SK-N-SH (cell line): Measurements from ENCODE around the gene EXOC5. TPM values are rescaled to one million over a fixed set of nuclear protein-coding genes. Genes with fewer than 3 reads are reported as not detected.
A peak's percentile ranks its signal among the peaks of the same experiment; 100 is the strongest.

ENCODE experiments used
- CTCF ChIA-PET: fragments of 300-600, 350-600 bp; formaldehyde crosslinking; extraction: SDS; loops from one replicate; lab custom pipeline; 2021; lab: Yijun Ruan, JAX
- POLR2A ChIA-PET: fragments of 350-600 bp; sonication (Branson Sonifier 250); formaldehyde crosslinking; extraction: SDS; loops from one replicate; lab custom pipeline; 2020; ENCODE audit warnings: antibody characterized with exemption, inconsistent platforms; lab: Yijun Ruan, JAX
- DNase-seq: peaks from one replicate; pipeline ENCODE4 v3.0.0; 2012
- H2AFZ ChIP-seq: fragments of 200-600 bp; sonication (generic); 2 replicates; pipeline ENCODE4 v1.8.1; 2016; ENCODE audit warnings: antibody characterized with exemption, mild to moderate bottlenecking, low read depth
- H3F3A ChIP-seq: fragments of 200-600 bp; sonication (generic); replicated peaks from 2 replicates; pipeline ENCODE3; 2016; ENCODE audit warnings: antibody characterized with exemption, mild to moderate bottlenecking; ENCODE audit not compliant: insufficient read depth
- H3K27ac ChIP-seq, 2 experiments: fragments of 200-500 bp in 1 of 2; fragments of 200-600 bp in 1 of 2; sonication (Bioruptor generic) in 1 of 2; sonication (generic), shearing (Covaris generic) in 1 of 2; 2 replicates each; pipeline versions ENCODE4 v1.5.1 to v1.6.1; 2014 to 2016; ENCODE audit warnings: low read depth in 2 of 2, inconsistent platforms in 1 of 2, low read length in 1 of 2, mild to moderate bottlenecking in 1 of 2, mixed read lengths in 1 of 2
- H3K27me3 ChIP-seq: fragments of 200-600 bp; sonication (generic), shearing (Covaris generic); 2 replicates; pipeline ENCODE4 v1.6.1; 2016; ENCODE audit warnings: mixed run types; ENCODE audit not compliant: insufficient read depth
- H3K36me3 ChIP-seq, 2 experiments: fragments of 200-500 bp in 1 of 2; fragments of 200-600 bp in 1 of 2; sonication (Bioruptor generic) in 1 of 2; sonication (generic) in 1 of 2; replicated peaks in 1 of 2; 2 replicates each; pipeline versions ENCODE3 to v1.5.1; 2014 to 2016; ENCODE audit warnings: low read length in 1 of 2, mild to moderate bottlenecking in 1 of 2; ENCODE audit not compliant: insufficient read depth in 2 of 2, control insufficient read depth in 1 of 2
- H3K4me1 ChIP-seq, 2 experiments: fragments of 200-500 bp in 1 of 2; fragments of 200-600 bp in 1 of 2; sonication (Bioruptor generic) in 1 of 2; sonication (generic), shearing (Covaris generic) in 1 of 2; 2 replicates each; pipeline versions ENCODE4 v1.5.1 to v1.6.1; 2014 to 2016; ENCODE audit warnings: low read depth in 1 of 2, low read length in 1 of 2, mixed run types in 1 of 2; ENCODE audit not compliant: insufficient read depth in 2 of 2, control insufficient read depth in 1 of 2
- H3K4me2 ChIP-seq: fragments of 200-600 bp; sonication (generic), shearing (Covaris generic); 2 replicates; pipeline ENCODE4 v1.6.1; 2017; ENCODE audit warnings: mixed run types
- H3K4me3 ChIP-seq, 2 experiments: fragments of 200-500 bp in 1 of 2; fragments of 200-600 bp in 1 of 2; sonication (Bioruptor generic) in 1 of 2; sonication (generic), shearing (Covaris generic) in 1 of 2; 2 replicates each; pipeline versions ENCODE4 v1.5.1 to v1.8.1; 2014 to 2016; ENCODE audit warnings: low read depth in 2 of 2, inconsistent platforms in 1 of 2, low read length in 1 of 2, mild to moderate bottlenecking in 1 of 2, mixed read lengths in 1 of 2, moderate library complexity in 1 of 2
- H3K79me2 ChIP-seq: fragments of 200-600 bp; sonication (generic); 2 replicates; pipeline ENCODE4 v1.8.1; 2017; ENCODE audit warnings: mild to moderate bottlenecking; ENCODE audit not compliant: insufficient read depth
- H3K9ac ChIP-seq: fragments of 200-600 bp; sonication (generic); 2 replicates; pipeline ENCODE4 v1.6.1; 2017; ENCODE audit warnings: mixed run types
- H3K9me2 ChIP-seq: fragments of 200-600 bp; sonication (generic); 2 replicates; pipeline ENCODE4 v1.6.1; 2017; ENCODE audit warnings: mixed run types
- H3K9me3 ChIP-seq: fragments of 200-600 bp; sonication (generic); 2 replicates; pipeline ENCODE4 v1.6.1; 2017; ENCODE audit warnings: mixed run types, mild to moderate bottlenecking, moderate library complexity
- H4K20me1 ChIP-seq: fragments of 200-600 bp; sonication (generic); 2 replicates; pipeline ENCODE4 v1.6.1; 2017; ENCODE audit warnings: mild to moderate bottlenecking, mixed run types; ENCODE audit not compliant: insufficient read depth
- CHD2 ChIP-seq: fragments of 150-350 bp; IDR thresholded peaks from 2 replicates; pipeline ENCODE4 v1.6.1; 2018; ENCODE audit warnings: low read length; ENCODE audit not compliant: partially characterized antibody
- EZH2phosphoT487 ChIP-seq: fragments of 200-600 bp; sonication (generic); IDR thresholded peaks from 2 replicates; pipeline ENCODE4 v1.6.1; 2017; ENCODE audit warnings: low read depth, mixed run types, mild to moderate bottlenecking, antibody characterized with exemption, moderate library complexity, borderline replicate concordance
- FOSL2 ChIP-seq: IDR thresholded peaks from 2 replicates; pipeline ENCODE4 v1.4.0; 2012; ENCODE audit warnings: low read depth, mild to moderate bottlenecking, moderate library complexity, borderline replicate concordance
- GATA2 ChIP-seq: sonication (generic); formaldehyde crosslinking; IDR thresholded peaks from 2 replicates; pipeline ENCODE4 v1.5.0; 2020; ENCODE audit warnings: mild to moderate bottlenecking, missing genetic modification reagents
- MEF2A ChIP-seq: IDR thresholded peaks from 2 replicates; pipeline ENCODE4 v1.4.0; 2012; ENCODE audit warnings: low read depth, borderline replicate concordance
- RAD21 ChIP-seq: IDR thresholded peaks from 2 replicates; pipeline ENCODE4 v1.6.1; 2012; ENCODE audit warnings: mild to moderate bottlenecking, low read length
- SMC3 ChIP-seq: IDR thresholded peaks from 2 replicates; pipeline ENCODE4 v1.6.1; 2012; ENCODE audit warnings: low read depth, low read length, improper control_type of control experiment
- TEAD4 ChIP-seq: IDR thresholded peaks from 2 replicates; pipeline ENCODE4 v1.4.0; 2012; ENCODE audit warnings: mild to moderate bottlenecking, borderline replicate concordance; ENCODE audit not compliant: insufficient read depth
- WGBS: methylation state at CpG from one replicate; pipeline ENCODE4 v1.1.6; 2017; ENCODE audit warnings: low lambda C conversion rate; 5-methylcytosine and 5-hydroxymethylcytosine counted together
- polyA plus RNA-seq, 3 experiments: library from polyadenylated mRNA; depleted of rRNA; stranded (reverse); fragments of >200 nt; gene quantifications; 2 replicates each; pipeline ENCODE4 v1.2.3, GENCODE V29; 2012
- TF ChIP-seq, protein P1 (sequence below): fragments of 200-600 bp; sonication (generic); IDR thresholded peaks from 2 replicates; pipeline ENCODE4 v1.6.1; 2017; ENCODE audit warnings: antibody characterized with exemption, mild to moderate bottlenecking, moderate library complexity
- TF ChIP-seq, protein P2 (sequence below): fragments of 150-350 bp; IDR thresholded peaks from 2 replicates; pipeline ENCODE4 v1.6.1; 2016; ENCODE audit warnings: mild to moderate bottlenecking, low read depth, low read length
- TF ChIP-seq, protein P3 (sequence below): IDR thresholded peaks from 2 replicates; pipeline ENCODE4 v1.4.0; 2012; ENCODE audit warnings: low read depth
- TF ChIP-seq, protein P4 (sequence below): IDR thresholded peaks from 2 replicates; pipeline ENCODE4; 2012

The EXOC5 gene
- polyA plus RNA-seq, 1 of the 3 experiments (the other 2 are of a cell fraction) = 10.5 TPM

DNA sequence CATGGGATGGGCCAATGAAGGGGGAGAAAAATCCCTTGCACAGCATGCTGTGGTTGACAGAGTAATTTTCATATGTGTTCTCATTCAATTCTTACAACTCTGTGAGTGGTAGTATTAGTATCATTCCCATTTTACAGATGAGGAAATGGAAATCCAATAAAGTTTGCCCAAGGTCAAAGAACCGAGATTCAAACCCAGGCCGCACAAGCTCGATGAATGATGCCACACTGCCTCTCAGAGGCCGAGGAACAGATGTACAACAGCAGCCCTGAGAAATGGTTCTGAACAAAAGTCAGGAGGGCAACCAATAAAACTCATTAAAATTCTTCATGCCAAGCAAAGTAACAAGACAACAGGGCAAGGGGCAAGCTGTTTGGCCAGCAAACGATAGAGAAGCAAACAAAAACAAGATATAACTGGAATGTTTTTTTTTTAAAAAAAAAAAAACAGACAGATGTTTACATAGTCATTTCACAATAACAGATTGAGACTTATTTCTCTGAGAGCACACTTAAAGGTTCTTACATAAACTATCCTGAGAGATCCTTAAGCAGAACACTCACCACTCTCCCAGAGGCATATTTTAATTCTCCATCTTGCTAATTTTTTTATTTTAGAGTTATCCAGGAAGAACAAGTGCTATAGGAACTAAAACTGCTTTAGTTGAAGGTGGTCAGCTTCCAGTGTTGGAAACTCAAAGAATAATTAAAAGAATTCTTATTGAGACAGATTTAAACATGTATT lies 85.8 kb downstream of the EXOC5 start:
- WGBS = 2% methylated on average over 5 of the region's 5 CpGs
- no peaks in the 10 kb centered on the region for H3K4me1 ChIP-seq
- H3K9me2 ChIP-seq = no peaks in the 10 kb centered on the region
- H3F3A ChIP-seq = no peaks in the 10 kb centered on the region
- H3K4me2 ChIP-seq = no peak overlapping the region
- CTCF ChIA-PET = interaction anchor here (0.7 to 8.3 kb wide), 27 partner anchors 9 to 696 kb away, joined by 3 to 74 read pairs (median 4); partner anchors contain the start of gene TMEM260
- no peaks in the 10 kb centered on the region for H4K20me1 ChIP-seq
- peak; percentile 57; the same call in 1 of the 2 replicates for TF ChIP-seq SMC3
- TF ChIP-seq EZH2phosphoT487 = no peak
- TF ChIP-seq GATA2 (CRISPR knock-in tag) = no peak
- TF ChIP-seq, protein P1, sequence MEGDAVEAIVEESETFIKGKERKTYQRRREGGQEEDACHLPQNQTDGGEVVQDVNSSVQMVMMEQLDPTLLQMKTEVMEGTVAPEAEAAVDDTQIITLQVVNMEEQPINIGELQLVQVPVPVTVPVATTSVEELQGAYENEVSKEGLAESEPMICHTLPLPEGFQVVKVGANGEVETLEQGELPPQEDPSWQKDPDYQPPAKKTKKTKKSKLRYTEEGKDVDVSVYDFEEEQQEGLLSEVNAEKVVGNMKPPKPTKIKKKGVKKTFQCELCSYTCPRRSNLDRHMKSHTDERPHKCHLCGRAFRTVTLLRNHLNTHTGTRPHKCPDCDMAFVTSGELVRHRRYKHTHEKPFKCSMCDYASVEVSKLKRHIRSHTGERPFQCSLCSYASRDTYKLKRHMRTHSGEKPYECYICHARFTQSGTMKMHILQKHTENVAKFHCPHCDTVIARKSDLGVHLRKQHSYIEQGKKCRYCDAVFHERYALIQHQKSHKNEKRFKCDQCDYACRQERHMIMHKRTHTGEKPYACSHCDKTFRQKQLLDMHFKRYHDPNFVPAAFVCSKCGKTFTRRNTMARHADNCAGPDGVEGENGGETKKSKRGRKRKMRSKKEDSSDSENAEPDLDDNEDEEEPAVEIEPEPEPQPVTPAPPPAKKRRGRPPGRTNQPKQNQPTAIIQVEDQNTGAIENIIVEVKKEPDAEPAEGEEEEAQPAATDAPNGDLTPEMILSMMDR = peak; percentile 48
- peak; percentile 84 for TF ChIP-seq RAD21
- POLR2A ChIA-PET = no interaction called here
- no peaks in the 10 kb centered on the region for H3K36me3 ChIP-seq
- peak; percentile 39 for DNase-seq
- peak overlapping the region in 1 of 2 experiments; percentile 43; a peak in 1 of 4 replicates for H3K4me3 ChIP-seq
- no peaks in the 10 kb centered on the region for H3K79me2 ChIP-seq
- no peak overlapping the region for H3K9ac ChIP-seq
- H3K27me3 ChIP-seq = peaks cover 34% of the 10 kb centered on the region; the same call in 1 of the 2 replicates
- no peak overlapping the region for H2AFZ ChIP-seq
- no peaks in the 10 kb centered on the region for H3K9me3 ChIP-seq
- H3K27ac ChIP-seq = no peak overlapping the region

DNA sequence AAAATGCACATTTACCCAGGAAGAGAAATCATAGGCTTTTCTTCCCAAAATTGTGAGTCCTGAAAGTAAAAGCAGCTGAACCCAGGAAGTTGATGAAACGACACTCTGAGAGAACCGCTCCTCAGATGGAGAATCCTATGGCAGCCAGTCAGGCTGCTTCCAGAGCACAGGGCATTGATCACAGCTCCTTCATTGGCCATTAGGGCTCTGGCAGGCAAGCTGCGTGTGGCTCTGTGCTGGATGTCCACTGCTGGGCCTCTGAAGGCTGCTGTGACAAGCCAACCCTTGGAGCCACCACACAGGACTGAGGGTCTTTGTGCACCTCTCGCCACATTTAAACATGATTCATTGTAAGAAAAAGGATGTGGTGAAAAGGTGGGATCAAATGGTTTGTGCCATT lies 89.4 kb downstream of the EXOC5 start:
- Histone ChIP-seq H3K9me3 (no peaks in the 10 kb centered on the region), H3K79me2 (no peaks in the 10 kb centered on the region), H3K4me2 (no peak overlapping the region), H3K27ac (no peak overlapping the region), H3K9me2 (no peaks in the 10 kb centered on the region), H3F3A (no peaks in the 10 kb centered on the region), H3K36me3 (no peaks in the 10 kb centered on the region), H3K4me3 (no peak overlapping the region), H4K20me1 (no peaks in the 10 kb centered on the region), H3K9ac (no peak overlapping the region), H3K4me1 (no peaks in the 10 kb centered on the region), H3K27me3 (peaks cover 8% of the 10 kb centered on the region; the same call in 1 of the 2 replicates), H2AFZ (no peak overlapping the region)
- DNase-seq = no peak
- ChIA-PET CTCF (interaction anchor here (0.6 kb wide), 1 partner anchor 9 kb away, joined by 4 read pairs; no protein-coding TSS in a partner anchor), POLR2A (no interaction called here)
- 60% methylated on average over 4 of the region's 4 CpGs for WGBS
- TF ChIP-seq, protein P2, sequence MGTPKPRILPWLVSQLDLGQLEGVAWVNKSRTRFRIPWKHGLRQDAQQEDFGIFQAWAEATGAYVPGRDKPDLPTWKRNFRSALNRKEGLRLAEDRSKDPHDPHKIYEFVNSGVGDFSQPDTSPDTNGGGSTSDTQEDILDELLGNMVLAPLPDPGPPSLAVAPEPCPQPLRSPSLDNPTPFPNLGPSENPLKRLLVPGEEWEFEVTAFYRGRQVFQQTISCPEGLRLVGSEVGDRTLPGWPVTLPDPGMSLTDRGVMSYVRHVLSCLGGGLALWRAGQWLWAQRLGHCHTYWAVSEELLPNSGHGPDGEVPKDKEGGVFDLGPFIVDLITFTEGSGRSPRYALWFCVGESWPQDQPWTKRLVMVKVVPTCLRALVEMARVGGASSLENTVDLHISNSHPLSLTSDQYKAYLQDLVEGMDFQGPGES = no peak
- no peak for TF ChIP-seq MEF2A
- TF ChIP-seq FOSL2 = no peak
- TF ChIP-seq, protein P3, sequence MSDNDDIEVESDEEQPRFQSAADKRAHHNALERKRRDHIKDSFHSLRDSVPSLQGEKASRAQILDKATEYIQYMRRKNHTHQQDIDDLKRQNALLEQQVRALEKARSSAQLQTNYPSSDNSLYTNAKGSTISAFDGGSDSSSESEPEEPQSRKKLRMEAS = no peak
- TF ChIP-seq, protein P1 = no peak
- no peak for TF ChIP-seq TEAD4
- TF ChIP-seq, protein P4, sequence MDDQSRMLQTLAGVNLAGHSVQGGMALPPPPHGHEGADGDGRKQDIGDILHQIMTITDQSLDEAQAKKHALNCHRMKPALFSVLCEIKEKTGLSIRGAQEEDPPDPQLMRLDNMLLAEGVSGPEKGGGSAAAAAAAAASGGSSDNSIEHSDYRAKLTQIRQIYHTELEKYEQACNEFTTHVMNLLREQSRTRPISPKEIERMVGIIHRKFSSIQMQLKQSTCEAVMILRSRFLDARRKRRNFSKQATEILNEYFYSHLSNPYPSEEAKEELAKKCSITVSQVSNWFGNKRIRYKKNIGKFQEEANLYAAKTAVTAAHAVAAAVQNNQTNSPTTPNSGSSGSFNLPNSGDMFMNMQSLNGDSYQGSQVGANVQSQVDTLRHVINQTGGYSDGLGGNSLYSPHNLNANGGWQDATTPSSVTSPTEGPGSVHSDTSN = no peak
- TF ChIP-seq CHD2 = no peak
